GM12865 (cell line): Measurements from ENCODE around the gene FRA10AC1.
A peak's percentile ranks its signal among the peaks of the same experiment; 100 is the strongest.

Experiments
- DNase-seq: peaks from one replicate; pipeline ENCODE4 v3.0.0; 2010; ENCODE audit warnings: low read depth
- H3K4me3 ChIP-seq: 2 replicates; pipeline ENCODE4 v1.5.1; 2011; ENCODE audit warnings: mild to moderate bottlenecking, low read depth, low read length, control low read depth
- CTCF ChIP-seq: IDR thresholded peaks from 2 replicates; pipeline ENCODE4 v1.5.1; 2011; ENCODE audit warnings: low read length, control low read depth, low read depth, inconsistent platforms; ENCODE audit not compliant: insufficient read depth; ENCODE audit errors: missing control alignments

FRA10AC1 gene

GRCh38 chr10:93680412-93681047 lies 21.9 kb downstream of the FRA10AC1 start:
- DNase-seq: peak; percentile 26
- no peak overlapping the region for H3K4me3 ChIP-seq
- TF ChIP-seq CTCF: peak; percentile 19

- no peak for DNase-seq
- no peak overlapping the region for H3K4me3 ChIP-seq
- no peak for TF ChIP-seq CTCF
These were observed 23.4 kb downstream of the FRA10AC1 start for GRCh38 chr10:93678805-93679587.

GRCh38 chr10:93678386-93678785 lies 24.0 kb downstream of the FRA10AC1 start:
- no peak for TF ChIP-seq CTCF
- no peak for DNase-seq
- no peak overlapping the region for H3K4me3 ChIP-seq

GRCh38 chr10:93673791-93674190 lies 28.6 kb downstream of the FRA10AC1 start:
- DNase-seq: no peak
- H3K4me3 ChIP-seq: no peak overlapping the region
- TF ChIP-seq CTCF: no peak

- H3K4me3 ChIP-seq: no peak overlapping the region
- DNase-seq: no peak
- TF ChIP-seq CTCF: no peak
These were observed 29.5 kb downstream of the FRA10AC1 start for GRCh38 chr10:93672890-93673289.

GRCh38 chr10:93672022-93672678 lies 30.2 kb downstream of the FRA10AC1 start:
- H3K4me3 ChIP-seq: no peak overlapping the region
- TF ChIP-seq CTCF: no peak
- no peak for DNase-seq
